Keratinocyte (primary cell): ENCODE results near the gene ZPBP. TPM values are rescaled to one million over a fixed set of nuclear protein-coding genes. Genes with fewer than 3 reads are reported as not detected.

ENCODE experiments used
- DNase-seq: peaks from one replicate; pipeline ENCODE4 v3.0.0-alpha.2; 2011; ENCODE audit warnings: low read depth, missing footprints, low spot score
- FAIRE-seq: peaks from 2 replicates; lab custom pipeline; 2011; peaks lifted over from hg19 to GRCh38; lab: Jason Lieb, UNC
- H2AFZ ChIP-seq: 2 replicates; pipeline ENCODE4 v1.6.0; 2012; ENCODE audit warnings: low read length, control low read depth, inconsistent platforms; ENCODE audit not compliant: control insufficient read depth
- H3K27ac ChIP-seq: 2 replicates; pipeline ENCODE4 v1.5.1; 2011; ENCODE audit warnings: low read length; ENCODE audit not compliant: control insufficient read depth, insufficient read depth
- H3K27me3 ChIP-seq: 3 replicates; pipeline ENCODE4 v1.6.0; 2011; ENCODE audit warnings: low read length; ENCODE audit not compliant: control insufficient read depth, insufficient read depth; ENCODE audit errors: extremely low read depth
- H3K36me3 ChIP-seq, 2 experiments: 2 replicates in 1 of 2; 3 replicates in 1 of 2; pipeline ENCODE4 v1.5.1; 2011; ENCODE audit warnings: low read length in 2 of 2, mild to moderate bottlenecking in 1 of 2; ENCODE audit not compliant: control insufficient read depth in 2 of 2, insufficient read depth in 2 of 2; ENCODE audit errors: extremely low read depth in 1 of 2
- H3K4me1 ChIP-seq: 3 replicates; pipeline ENCODE4 v1.5.1; 2011; ENCODE audit warnings: low read length; ENCODE audit not compliant: control insufficient read depth, insufficient read depth; ENCODE audit errors: extremely low read depth
- H3K4me2 ChIP-seq: 3 replicates; pipeline ENCODE4 v1.6.0; 2011; ENCODE audit warnings: low read depth, low read length; ENCODE audit not compliant: control insufficient read depth, insufficient read depth; ENCODE audit errors: extremely low read depth
- H3K4me3 ChIP-seq, 3 experiments: fragments of 200-600 bp in 1 of 3; sonication (generic) in 1 of 3; 2 replicates in 2 of 3; 3 replicates in 1 of 3; pipeline ENCODE4 v1.5.1; 2011 to 2016; ENCODE audit warnings: low read length in 3 of 3, mild to moderate bottlenecking in 3 of 3, control low read depth in 2 of 3, inconsistent platforms in 1 of 3, low read depth in 1 of 3, mixed read lengths in 1 of 3, mixed run types in 1 of 3, moderate library complexity in 1 of 3; ENCODE audit not compliant: control insufficient read depth in 2 of 3, insufficient read depth in 2 of 3; ENCODE audit errors: extremely low read depth in 1 of 3
- H3K79me2 ChIP-seq: 2 replicates; pipeline ENCODE4 v1.6.0; 2012; ENCODE audit warnings: low read length; ENCODE audit not compliant: control insufficient read depth, insufficient read depth
- H3K9ac ChIP-seq: 3 replicates; pipeline ENCODE4 v1.6.0; 2011; ENCODE audit warnings: low read length; ENCODE audit not compliant: control insufficient read depth, insufficient read depth; ENCODE audit errors: extremely low read depth
- H3K9me1 ChIP-seq: 3 replicates; pipeline ENCODE4 v1.6.0; 2011; ENCODE audit warnings: low read length; ENCODE audit not compliant: control insufficient read depth, insufficient read depth; ENCODE audit errors: extremely low read depth
- H3K9me3 ChIP-seq: 2 replicates; pipeline ENCODE4 v1.5.1; 2012; ENCODE audit warnings: low read depth, low read length; ENCODE audit not compliant: control insufficient read depth
- H4K20me1 ChIP-seq: 3 replicates; pipeline ENCODE4 v1.6.0; 2011; ENCODE audit warnings: low read length; ENCODE audit not compliant: control insufficient read depth, insufficient read depth; ENCODE audit errors: extremely low read depth
- CTCF ChIP-seq, 3 experiments: IDR thresholded peaks in 1 of 3; conservative IDR thresholded peaks in 1 of 3; optimal IDR thresholded peaks in 1 of 3; 2 replicates in 2 of 3; 3 replicates in 1 of 3; pipeline versions ENCODE3 to v1.5.1; 2011; ENCODE audit warnings: low read length in 3 of 3, mild to moderate bottlenecking in 3 of 3, moderate library complexity in 2 of 3, control low read depth in 1 of 3, inconsistent platforms in 1 of 3; ENCODE audit not compliant: insufficient read depth in 2 of 3; ENCODE audit errors: extremely low read depth in 1 of 3
- EZH2 ChIP-seq: IDR thresholded peaks from one replicate; pipeline ENCODE4 v1.6.1; 2012; ENCODE audit warnings: inconsistent platforms, mild to moderate bottlenecking, low read length, moderate library complexity
- dilution Hi-C: fragments of 300-500 bp; cut with MboI; formaldehyde crosslinking; loops from one replicate; pipeline ENCODE4 v1.7.0; 2020; ENCODE audit warnings: low sequenced_read_pairs; ENCODE audit not compliant: extremely low pct_ligation_motif_present
- polyA plus RNA-seq, 5 experiments: library from polyadenylated mRNA; depleted of rRNA in 3 of 5; stranded (reverse) in 3 of 5; stranded (forward) in 1 of 5; unstranded in 1 of 5; fragments of >200 nt; gene quantifications; 1 replicate in 1 of 5; 2 replicates in 3 of 5; 3 replicates in 1 of 5; pipeline versions ENCODE4 v1.2.1 to v1.2.3, GENCODE V29; 2011 to 2012; ENCODE audit warnings: missing spikeins in 2 of 5, low read depth in 1 of 5, low replicate concordance in 1 of 5

The ZPBP gene
- polyA plus RNA-seq, 1 donor (not counting 4 experiments of a cell fraction or from before 2014, with no cell fraction given), result not detected

- Histone ChIP-seq H3K79me2 (no peaks in the 10 kb centered on the region), H3K4me3 (no peak overlapping the region), H3K9me1 (no peaks in the 10 kb centered on the region), H3K27ac (no peak overlapping the region), H4K20me1 (no peaks in the 10 kb centered on the region), H3K27me3 (no peaks in the 10 kb centered on the region), H3K4me1 (no peaks in the 10 kb centered on the region), H3K9ac (no peak overlapping the region), H3K4me2 (no peak overlapping the region), H3K9me3 (no peaks in the 10 kb centered on the region), H3K36me3 (no peaks in the 10 kb centered on the region), H2AFZ (no peak overlapping the region)
- dilution Hi-C loops, result no loop called here
- no peak for DNase-seq
- TF ChIP-seq EZH2 (no peak), CTCF (optimal IDR thresholded peaks at IDR 0.05 in 1 of 3, IDR thresholded peaks at IDR 0.05 in 1 of 3, conservative IDR thresholded peaks at IDR 0.05 in 1 of 3; ENCODE audit: extremely low read depth in 1 of 3, insufficient read depth in 2 of 3, low read length in 3 of 3) (no peak)
- no peak for FAIRE-seq
These were observed 164.3 kb downstream of the ZPBP start for GRCh38 chr7:49928787-49929186.

GRCh38 chr7:49927631-49928030 lies 165.4 kb downstream of the ZPBP start:
- H3K27me3 ChIP-seq, result no peaks in the 10 kb centered on the region
- H3K4me2 ChIP-seq, result no peak overlapping the region
- H3K9me3 ChIP-seq, result no peaks in the 10 kb centered on the region
- no peaks in the 10 kb centered on the region for H4K20me1 ChIP-seq
- FAIRE-seq, result no peak
- no peak overlapping the region for H3K4me3 ChIP-seq
- no peak overlapping the region for H2AFZ ChIP-seq
- no peaks in the 10 kb centered on the region for H3K9me1 ChIP-seq
- dilution Hi-C loops, result no loop called here
- H3K27ac ChIP-seq, result no peak overlapping the region
- TF ChIP-seq EZH2 (no peak), CTCF (optimal IDR thresholded peaks at IDR 0.05 in 1 of 3, IDR thresholded peaks at IDR 0.05 in 1 of 3, conservative IDR thresholded peaks at IDR 0.05 in 1 of 3; ENCODE audit: extremely low read depth in 1 of 3, insufficient read depth in 2 of 3, low read length in 3 of 3) (no peak)
- no peaks in the 10 kb centered on the region for H3K79me2 ChIP-seq
- H3K9ac ChIP-seq, result no peak overlapping the region
- H3K4me1 ChIP-seq, result no peaks in the 10 kb centered on the region
- H3K36me3 ChIP-seq, result no peaks in the 10 kb centered on the region
- DNase-seq, result no peak
